OCI-LY3 (cell line): ENCODE data around the gene IDNK.

Experiments used
- CTCF ChIP-seq: fragments of 200-600, 300-600 bp; sonication (generic); IDR thresholded peaks from 2 replicates; pipeline ENCODE4 v1.5.1; 2014; ENCODE audit warnings: antibody characterized with exemption, low read length, low read depth
- EZH2phosphoT487 ChIP-seq: fragments of 200-600 bp; shearing (Covaris generic); IDR thresholded peaks from 2 replicates; pipeline ENCODE4 v1.6.1; 2018; ENCODE audit warnings: antibody characterized with exemption, mixed run types, low read depth

- TF ChIP-seq CTCF (no peak), EZH2phosphoT487 (no peak)
These were observed 5.6 kb upstream of the IDNK start for GRCh38 chr9:83617299-83617698.
